GM23248 (cell line): ENCODE data around the gene IL3RA. TPM values are rescaled to one million over a fixed set of nuclear protein-coding genes. Genes with fewer than 3 reads are reported as not detected.
"Not testable (repeated sequence)": the region's sequence is repeated elsewhere in the genome, so short reads cannot be mapped to it uniquely, and the experiment has no call there.

Source experiments
- DNase-seq: peaks from one replicate; pipeline ENCODE4 v3.0.0-alpha.2; 2015
- H2AFZ ChIP-seq: fragments of 200-600 bp; sonication (generic); 2 replicates; pipeline ENCODE4 v1.6.1; 2016; ENCODE audit warnings: antibody characterized with exemption
- H3F3A ChIP-seq: fragments of 200-600 bp; sonication (generic); 2 replicates; pipeline ENCODE4 v1.6.1; 2016; ENCODE audit warnings: mild to moderate bottlenecking, antibody characterized with exemption, mixed run types; ENCODE audit not compliant: insufficient read depth
- H3K27ac ChIP-seq: fragments of 200-600 bp; sonication (generic); 2 replicates; pipeline ENCODE4 v1.5.1; 2016; ENCODE audit warnings: mild to moderate bottlenecking
- H3K27me3 ChIP-seq: fragments of 200-600 bp; sonication (generic); replicated peaks from 2 replicates; pipeline ENCODE4 v1.6.1; 2016; ENCODE audit warnings: mild to moderate bottlenecking; ENCODE audit not compliant: insufficient read depth
- H3K36me3 ChIP-seq: fragments of 200-600 bp; sonication (generic); 2 replicates; pipeline ENCODE4 v1.6.1; 2016; ENCODE audit warnings: low read depth, mild to moderate bottlenecking
- H3K4me1 ChIP-seq: fragments of 200-600 bp; sonication (generic); 2 replicates; pipeline ENCODE4 v1.6.1; 2016; ENCODE audit warnings: mild to moderate bottlenecking; ENCODE audit not compliant: insufficient read depth
- H3K4me2 ChIP-seq: fragments of 200-600 bp; sonication (generic); one replicate; pipeline ENCODE4 v1.6.1; 2016; ENCODE audit warnings: mild to moderate bottlenecking; ENCODE audit not compliant: unreplicated experiment
- H3K4me3 ChIP-seq: fragments of 200-600 bp; sonication (generic); 2 replicates; pipeline ENCODE4 v1.5.1; 2016; ENCODE audit warnings: mild to moderate bottlenecking
- H3K79me2 ChIP-seq: fragments of 200-600 bp; sonication (generic); 2 replicates; pipeline ENCODE4 v1.6.1; 2016; ENCODE audit warnings: mild to moderate bottlenecking; ENCODE audit not compliant: insufficient read depth
- H3K9ac ChIP-seq: fragments of 200-600 bp; sonication (generic); 2 replicates; pipeline ENCODE4 v1.6.1; 2016; ENCODE audit warnings: mild to moderate bottlenecking
- H3K9me2 ChIP-seq: fragments of 200-600 bp; sonication (generic); 2 replicates; pipeline ENCODE4 v1.6.1; 2016; ENCODE audit warnings: mixed run types, mild to moderate bottlenecking, moderate library complexity; ENCODE audit not compliant: insufficient read depth
- H3K9me3 ChIP-seq: fragments of 200-600 bp; sonication (generic); one replicate; pipeline ENCODE4 v1.6.1; 2017; ENCODE audit warnings: low read depth
- H4K20me1 ChIP-seq: fragments of 200-600 bp; sonication (generic); 2 replicates; pipeline ENCODE4 v1.6.0; 2016; ENCODE audit not compliant: insufficient read depth
- EZH2 ChIP-seq: fragments of 200-600 bp; sonication (generic); IDR thresholded peaks from 2 replicates; pipeline ENCODE4 v1.6.1; 2018; ENCODE audit warnings: antibody characterized with exemption, mild to moderate bottlenecking; ENCODE audit not compliant: insufficient read depth, poor library complexity, severe bottlenecking
- EZH2phosphoT487 ChIP-seq: fragments of 200-600 bp; sonication (generic); IDR thresholded peaks from 2 replicates; pipeline ENCODE4 v1.6.1; 2018; ENCODE audit warnings: antibody characterized with exemption, moderate library complexity, mild to moderate bottlenecking, low read depth; ENCODE audit not compliant: insufficient read depth
- WGBS, 2 experiments: methylation state at CpG; one replicate each; pipeline ENCODE4 v1.1.6; 2015 to 2017; ENCODE audit warnings: low lambda C conversion rate in 2 of 2, low coverage in 1 of 2; ENCODE audit errors: missing lambda C conversion rate in 2 of 2; 5-methylcytosine and 5-hydroxymethylcytosine counted together
- in situ Hi-C: fragments of 300-500 bp; cut with MboI; formaldehyde crosslinking; loops from 2 replicates; pipeline ENCODE4 v1.15.0; 2020
- polyA plus RNA-seq: library from polyadenylated mRNA; unstranded; fragments of >200 nt; fragmentation: Nextera tagmentation; extraction: Ambion mirVana; gene quantifications from 2 replicates; pipeline ENCODE4 v1.2.1, GENCODE V29; 2016
- total RNA-seq: library from RNA; depleted of rRNA; stranded (reverse); fragments of >200 nt; shearing (Covaris generic); gene quantifications from 2 replicates; pipeline ENCODE4 v1.2.3, GENCODE V29; 2014

The IL3RA gene
- total and polyA plus RNA-seq, 2 experiments from 2014 or later, result 0.30 TPM; not detected in 1

DNA sequence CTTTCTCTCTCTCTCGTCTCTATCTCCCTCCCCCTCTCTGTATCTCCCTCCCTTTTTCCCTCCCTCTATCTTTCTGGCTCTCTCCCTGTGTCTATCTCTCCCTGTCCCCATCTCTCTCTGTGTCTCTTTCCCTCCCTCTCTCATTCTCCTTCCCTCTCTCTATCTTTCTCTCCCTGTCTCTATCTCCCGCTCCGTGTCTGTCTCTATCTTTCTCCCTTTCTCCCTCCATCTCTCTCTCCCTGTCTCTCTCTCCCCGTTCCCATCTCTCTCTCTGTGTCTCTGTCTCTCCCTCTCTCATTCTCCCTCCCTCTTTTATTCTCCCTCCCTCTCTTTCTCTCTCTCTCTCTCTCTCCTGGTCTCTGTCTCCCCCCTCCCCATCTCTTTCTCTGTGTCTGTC, 22.9 kb downstream of the IL3RA start:
- no peaks in the 10 kb centered on the region for H3K79me2 ChIP-seq
- H3K36me3 ChIP-seq, result no peaks in the 10 kb centered on the region
- no peak overlapping the region for H3K4me3 ChIP-seq
- in situ Hi-C loops, result no loop called here
- no peaks in the 10 kb centered on the region for H4K20me1 ChIP-seq
- no peak overlapping the region for H3K9ac ChIP-seq
- WGBS, 2 experiments, result 54 to 63% methylated on average over 3 to 4 of the region's 4 CpGs
- H3K4me2 ChIP-seq, result no peak overlapping the region
- H3K4me1 ChIP-seq, result no peaks in the 10 kb centered on the region
- H3K27ac ChIP-seq, result no peak overlapping the region
- DNase-seq, result no peak
- H3K9me3 ChIP-seq, result no peaks in the 10 kb centered on the region
- no peaks in the 10 kb centered on the region for H3K9me2 ChIP-seq
- no peak for TF ChIP-seq EZH2phosphoT487
- H2AFZ ChIP-seq, result no peak overlapping the region
- no peaks in the 10 kb centered on the region for H3F3A ChIP-seq
- H3K27me3 ChIP-seq, result no peaks in the 10 kb centered on the region

DNA sequence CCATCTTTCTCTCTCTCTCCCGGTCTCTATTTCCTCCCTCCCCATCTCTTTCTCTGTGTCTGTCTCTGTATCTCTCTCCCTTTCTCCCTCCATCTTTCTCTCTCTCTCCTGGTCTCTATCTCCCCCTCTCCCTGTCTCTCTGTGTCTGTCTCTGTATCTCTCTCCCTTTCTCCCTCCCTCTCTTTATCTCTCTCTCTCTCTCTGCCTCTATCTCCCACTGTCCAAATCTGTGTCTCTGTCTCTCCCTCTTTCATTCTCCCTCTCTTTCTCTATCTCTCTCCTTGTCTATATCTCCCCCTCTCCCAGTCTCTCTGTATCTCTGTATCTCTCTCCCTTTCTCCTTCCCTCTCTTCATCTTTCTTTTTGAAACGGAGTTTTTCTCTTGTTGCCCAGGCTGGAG, 23.6 kb downstream of the IL3RA start:
- 69 to 86% methylated on average over 1 to 2 of the region's 2 CpGs for WGBS, 2 experiments
- no peak overlapping the region for H3K27ac ChIP-seq
- H3K9me3 ChIP-seq, result no peaks in the 10 kb centered on the region
- in situ Hi-C loops, result no loop called here
- H3K9ac ChIP-seq, result no peak overlapping the region
- no peaks in the 10 kb centered on the region for H4K20me1 ChIP-seq
- no peak for TF ChIP-seq EZH2phosphoT487
- no peak for TF ChIP-seq EZH2
- H3F3A ChIP-seq, result no peaks in the 10 kb centered on the region
- H3K4me3 ChIP-seq, result no peak overlapping the region
- no peaks in the 10 kb centered on the region for H3K27me3 ChIP-seq
- no peak overlapping the region for H2AFZ ChIP-seq
- no peak for DNase-seq
- no peaks in the 10 kb centered on the region for H3K4me1 ChIP-seq
- no peak overlapping the region for H3K4me2 ChIP-seq
- no peaks in the 10 kb centered on the region for H3K79me2 ChIP-seq
- H3K9me2 ChIP-seq, result no peaks in the 10 kb centered on the region
- H3K36me3 ChIP-seq, result no peaks in the 10 kb centered on the region

- Histone ChIP-seq H3K4me1 (no peaks in the 10 kb centered on the region), H3K27ac (no peak overlapping the region), H3K79me2 (no peaks in the 10 kb centered on the region), H2AFZ (no peak overlapping the region), H3K9me3 (no peaks in the 10 kb centered on the region), H3F3A (no peaks in the 10 kb centered on the region), H4K20me1 (no peaks in the 10 kb centered on the region), H3K9ac (no peak overlapping the region), H3K27me3 (no peaks in the 10 kb centered on the region), H3K4me3 (no peak overlapping the region), H3K4me2 (no peak overlapping the region), H3K9me2 (no peaks in the 10 kb centered on the region), H3K36me3 (no peaks in the 10 kb centered on the region)
- no peak for TF ChIP-seq EZH2phosphoT487
- TF ChIP-seq EZH2, result no peak
- no peak for DNase-seq
- WGBS, 2 experiments, result 56 to 60% methylated on average over 12 of the region's 12 CpGs
- in situ Hi-C loops, result no loop called here
These were observed 24.7 kb downstream of the IL3RA start for GRCh38 chrX:1361275-1361674.

DNA sequence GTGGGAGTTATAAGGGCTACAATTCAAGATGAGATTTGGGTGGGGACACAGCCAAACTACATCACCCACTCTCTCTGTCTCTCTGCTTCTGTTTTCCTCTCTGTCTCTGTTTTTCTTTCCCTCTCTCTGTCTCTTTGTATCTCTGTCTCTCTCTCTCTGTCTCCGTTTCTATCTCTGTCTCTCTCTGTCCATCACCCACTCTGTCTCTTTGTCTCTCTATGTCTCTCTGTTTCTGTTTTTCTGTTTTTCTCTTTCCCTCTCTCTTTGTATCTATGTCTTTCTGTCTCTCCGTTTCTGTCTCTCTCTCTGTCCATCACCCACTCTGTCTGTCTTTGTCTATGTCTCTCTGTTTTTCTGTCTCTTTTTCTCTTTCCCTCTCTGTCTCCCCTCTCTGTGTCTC, 25.3 kb downstream of the IL3RA start:
- Histone ChIP-seq H4K20me1 (no peaks in the 10 kb centered on the region), H3K9me3 (no peaks in the 10 kb centered on the region), H3K4me2 (no peak overlapping the region), H3K9me2 (no peaks in the 10 kb centered on the region), H3K4me3 (no peak overlapping the region), H3K27ac (no peak overlapping the region), H3K27me3 (no peaks in the 10 kb centered on the region), H3K4me1 (no peaks in the 10 kb centered on the region), H3K9ac (no peak overlapping the region), H2AFZ (no peak overlapping the region), H3F3A (no peaks in the 10 kb centered on the region), H3K79me2 (no peaks in the 10 kb centered on the region), H3K36me3 (no peaks in the 10 kb centered on the region)
- in situ Hi-C loops, result no loop called here
- TF ChIP-seq EZH2 (no peak), EZH2phosphoT487 (no peak)
- WGBS, 2 experiments, result 57 to 62% methylated on average over 2 of the region's 2 CpGs
- DNase-seq, result no peak

DNA sequence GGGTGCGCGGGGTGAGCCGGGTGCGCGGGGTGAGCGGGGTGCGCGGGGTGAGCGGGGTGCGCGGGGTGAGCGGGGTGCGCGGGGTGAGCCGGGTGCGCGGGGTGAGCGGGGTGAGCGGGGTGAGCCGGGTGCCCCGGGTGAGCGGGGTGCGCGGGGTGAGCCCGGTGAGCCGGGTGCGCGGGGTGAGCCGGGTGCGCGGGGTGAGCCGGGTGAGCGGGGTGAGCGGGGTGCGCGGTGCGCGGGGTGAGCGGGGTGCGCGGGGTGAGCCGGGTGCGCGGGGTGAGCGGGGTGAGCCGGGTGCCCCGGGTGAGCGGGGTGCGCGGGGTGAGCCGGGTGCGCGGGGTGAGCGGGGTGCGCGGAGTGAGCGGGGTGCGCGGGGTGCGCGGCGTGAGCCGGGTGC, 29.8 kb downstream of the IL3RA start:
- H3F3A ChIP-seq, DNase-seq, H3K9me2 ChIP-seq, H3K9ac ChIP-seq, H3K4me3 ChIP-seq, H2AFZ ChIP-seq, H3K36me3 ChIP-seq, H3K27ac ChIP-seq, H3K9me3 ChIP-seq, H3K27me3 ChIP-seq, H3K79me2 ChIP-seq, H3K4me2 ChIP-seq, in situ Hi-C loops, H4K20me1 ChIP-seq, H3K4me1 ChIP-seq: not testable (repeated sequence)
- 99% methylated on average over 20 of the region's 63 CpGs; no CpG with 5 or more reads in 1 of the 2 experiments for WGBS, 2 experiments
